ENCODE results near the gene CNTNAP5. TPM values are rescaled to one million over a fixed set of nuclear protein-coding genes. Genes with fewer than 3 reads are reported as not detected.

Gene CNTNAP5
- total and polyA plus RNA-seq, 4 donors, result 16.7 to 63.2 (median 39.1) TPM

GRCh38 chr2:124088616-124089015 lies 63.5 kb downstream of the CNTNAP5 start:
- Histone ChIP-seq H3K27ac (ENCODE audit: low read depth, low read length) (no peak overlapping the region), H3K4me3 (ENCODE audit: low read depth, low read length) (no peak overlapping the region), H3K27me3 (ENCODE audit: control insufficient read depth, insufficient read depth, low read length) (no peaks in the 10 kb centered on the region), H3K4me1 (ENCODE audit: control insufficient read depth, insufficient read depth, low read length) (no peaks in the 10 kb centered on the region), H3K9me3 (ENCODE audit: control insufficient read depth, insufficient read depth, low read length) (peaks cover 7% of the 10 kb centered on the region), H3K36me3 (ENCODE audit: control insufficient read depth, insufficient read depth, low read length) (no peaks in the 10 kb centered on the region)
- no peak for DNase-seq (ENCODE audit: low read depth in 4 of 6, low spot score in 6 of 6)
- no CpG with 5 or more reads among the region's 2 CpGs for WGBS (ENCODE audit: insufficient coverage)

DNA sequence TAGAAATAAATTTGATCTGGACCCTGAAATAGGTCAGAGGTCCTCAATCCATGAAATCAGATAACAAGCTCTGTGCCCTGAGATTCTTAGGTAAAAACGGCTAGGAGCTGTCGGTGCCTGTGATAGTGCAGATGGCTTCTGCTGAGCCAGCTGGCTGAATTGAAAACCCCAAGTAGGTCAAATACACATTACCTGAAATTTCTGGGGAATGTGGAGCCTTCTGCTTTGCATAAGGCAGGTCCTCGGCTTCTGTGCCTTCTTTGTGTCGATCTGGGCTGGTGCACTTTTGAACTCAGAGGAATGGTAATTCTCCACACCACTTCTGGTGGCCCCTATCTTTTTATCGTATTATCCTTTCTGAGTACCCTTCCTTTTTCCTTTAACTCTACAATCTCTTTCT lies 66.6 kb downstream of the CNTNAP5 start:
- Histone ChIP-seq H3K9me3 (ENCODE audit: control insufficient read depth, insufficient read depth, low read length) (peaks cover 7% of the 10 kb centered on the region), H3K36me3 (ENCODE audit: control insufficient read depth, insufficient read depth, low read length) (no peaks in the 10 kb centered on the region), H3K4me1 (ENCODE audit: control insufficient read depth, insufficient read depth, low read length) (no peaks in the 10 kb centered on the region), H3K27ac (ENCODE audit: low read depth, low read length) (no peak overlapping the region), H3K27me3 (ENCODE audit: control insufficient read depth, insufficient read depth, low read length) (no peaks in the 10 kb centered on the region), H3K4me3 (ENCODE audit: low read depth, low read length) (no peak overlapping the region)
- WGBS (ENCODE audit: insufficient coverage), result 74% methylated on average over 4 of the region's 5 CpGs
- DNase-seq (ENCODE audit: low read depth in 4 of 6, low spot score in 6 of 6), result no peak

- no CpG with 5 or more reads among the region's 2 CpGs for WGBS (ENCODE audit: insufficient coverage)
- H3K27ac ChIP-seq (ENCODE audit: low read depth, low read length), result no peak overlapping the region
- H3K36me3 ChIP-seq (ENCODE audit: control insufficient read depth, insufficient read depth, low read length), result no peaks in the 10 kb centered on the region
- peaks cover 2% of the 10 kb centered on the region for H3K9me3 ChIP-seq (ENCODE audit: control insufficient read depth, insufficient read depth, low read length)
- H3K4me3 ChIP-seq (ENCODE audit: low read depth, low read length), result no peak overlapping the region
- H3K4me1 ChIP-seq (ENCODE audit: control insufficient read depth, insufficient read depth, low read length), result no peaks in the 10 kb centered on the region
- no peaks in the 10 kb centered on the region for H3K27me3 ChIP-seq (ENCODE audit: control insufficient read depth, insufficient read depth, low read length)
- DNase-seq (ENCODE audit: low read depth in 4 of 6, low spot score in 6 of 6), result no peak
Observed at GRCh38 chr2:124092651-124093050, 67.6 kb downstream of the CNTNAP5 start.

DNA sequence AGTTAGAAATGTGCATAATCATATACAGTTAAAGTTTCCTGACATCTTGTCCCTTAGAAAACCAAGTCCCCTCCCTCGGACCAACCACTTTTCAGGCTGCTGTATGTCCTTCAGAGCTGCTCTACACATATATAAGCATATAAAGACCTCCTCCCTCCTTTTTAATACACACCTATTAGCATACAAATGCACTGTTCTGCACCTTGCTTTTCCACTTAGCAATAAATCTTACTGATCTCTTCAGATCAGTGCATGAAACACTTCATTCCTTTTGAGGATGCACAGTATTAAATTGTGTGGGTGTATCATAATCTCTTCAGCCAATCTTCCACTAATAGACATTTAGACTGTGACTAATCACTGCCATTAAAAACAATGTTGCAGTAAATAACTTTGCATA lies 79.8 kb downstream of the CNTNAP5 start:
- H3K27me3 ChIP-seq (ENCODE audit: control insufficient read depth, insufficient read depth, low read length), result no peaks in the 10 kb centered on the region
- H3K36me3 ChIP-seq (ENCODE audit: control insufficient read depth, insufficient read depth, low read length), result no peaks in the 10 kb centered on the region
- H3K4me3 ChIP-seq (ENCODE audit: low read depth, low read length), result no peak overlapping the region
- H3K27ac ChIP-seq (ENCODE audit: low read depth, low read length), result no peak overlapping the region
- 100% methylated on average over 1 of the region's 1 CpG for WGBS (ENCODE audit: insufficient coverage)
- H3K4me1 ChIP-seq (ENCODE audit: control insufficient read depth, insufficient read depth, low read length), result peaks cover 3% of the 10 kb centered on the region
- DNase-seq (ENCODE audit: low read depth in 4 of 6, low spot score in 6 of 6), result peak in 1 of 6 donors; percentile 47
- no peaks in the 10 kb centered on the region for H3K9me3 ChIP-seq (ENCODE audit: control insufficient read depth, insufficient read depth, low read length)

DNA sequence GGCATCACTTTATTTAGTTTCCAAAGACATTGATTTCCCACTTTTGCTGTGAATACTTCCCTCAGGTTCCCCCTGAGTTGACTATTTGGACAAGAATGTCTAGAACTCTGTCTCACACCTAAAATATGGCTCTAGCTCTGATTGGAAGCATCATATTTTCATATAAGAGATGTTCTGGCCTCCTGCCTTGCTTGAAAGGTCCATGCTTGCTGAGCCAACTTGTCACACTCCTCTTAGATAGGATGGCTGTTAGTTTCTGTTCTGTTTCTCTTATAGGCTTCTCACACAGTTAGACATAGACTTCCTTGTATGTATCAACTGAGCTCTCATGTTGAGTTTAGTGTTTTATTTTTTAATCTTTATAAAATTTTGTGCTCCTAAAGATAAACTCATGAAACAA lies 87.1 kb downstream of the CNTNAP5 start:
- Histone ChIP-seq H3K36me3 (ENCODE audit: control insufficient read depth, insufficient read depth, low read length) (no peaks in the 10 kb centered on the region), H3K27ac (ENCODE audit: low read depth, low read length) (no peak overlapping the region), H3K9me3 (ENCODE audit: control insufficient read depth, insufficient read depth, low read length) (no peaks in the 10 kb centered on the region), H3K4me3 (ENCODE audit: low read depth, low read length) (no peak overlapping the region), H3K27me3 (ENCODE audit: control insufficient read depth, insufficient read depth, low read length) (no peaks in the 10 kb centered on the region), H3K4me1 (ENCODE audit: control insufficient read depth, insufficient read depth, low read length) (peaks cover 3% of the 10 kb centered on the region)
- DNase-seq (ENCODE audit: low read depth in 4 of 6, low spot score in 6 of 6), result peak in 1 of 6 donors; percentile 16

DNA sequence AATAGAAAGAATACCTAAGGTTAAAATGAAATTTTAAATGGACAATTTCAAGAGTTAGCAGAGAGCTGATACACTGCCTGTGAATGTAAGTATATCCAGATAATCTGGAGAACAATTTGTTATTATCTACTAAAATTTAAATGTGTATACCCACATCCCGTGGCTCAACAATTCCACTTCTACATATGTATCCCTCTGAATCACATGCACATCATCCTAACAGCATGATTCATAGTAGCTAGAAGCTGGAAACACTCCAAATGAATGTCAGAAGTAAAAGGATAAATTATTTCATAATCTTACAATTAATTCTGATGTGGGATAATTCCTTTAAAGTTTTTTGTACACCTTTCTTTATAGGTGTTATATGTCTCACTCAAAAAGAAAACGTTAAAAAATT lies 87.9 kb downstream of the CNTNAP5 start:
- no peaks in the 10 kb centered on the region for H3K9me3 ChIP-seq (ENCODE audit: control insufficient read depth, insufficient read depth, low read length)
- H3K4me1 ChIP-seq (ENCODE audit: control insufficient read depth, insufficient read depth, low read length), result peaks cover 3% of the 10 kb centered on the region
- no CpG with 5 or more reads among the region's 2 CpGs for WGBS (ENCODE audit: insufficient coverage)
- H3K27me3 ChIP-seq (ENCODE audit: control insufficient read depth, insufficient read depth, low read length), result no peaks in the 10 kb centered on the region
- H3K27ac ChIP-seq (ENCODE audit: low read depth, low read length), result no peak overlapping the region
- no peaks in the 10 kb centered on the region for H3K36me3 ChIP-seq (ENCODE audit: control insufficient read depth, insufficient read depth, low read length)
- DNase-seq (ENCODE audit: low read depth in 4 of 6, low spot score in 6 of 6), result no peak
- no peak overlapping the region for H3K4me3 ChIP-seq (ENCODE audit: low read depth, low read length)

DNA sequence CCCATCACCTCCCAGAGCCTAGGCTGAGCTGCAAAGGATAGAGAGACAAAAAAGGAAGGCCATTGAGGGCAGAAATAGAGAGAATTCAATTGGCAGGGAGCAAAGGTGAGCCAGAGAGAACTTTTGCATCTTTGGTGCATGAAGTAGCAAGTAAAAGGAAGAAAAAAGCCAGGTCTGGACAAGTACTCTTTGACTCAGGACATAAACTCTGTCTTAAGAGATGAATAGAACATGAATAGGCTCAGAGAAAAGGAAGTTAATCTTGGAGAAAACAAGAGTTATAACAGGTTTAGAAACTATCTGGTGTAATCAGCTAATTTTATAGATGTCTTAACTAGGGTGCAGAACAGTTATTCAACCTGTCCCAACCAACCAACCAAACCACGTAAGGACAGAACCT lies 95.2 kb downstream of the CNTNAP5 start:
- Histone ChIP-seq H3K9me3 (ENCODE audit: control insufficient read depth, insufficient read depth, low read length) (no peaks in the 10 kb centered on the region), H3K36me3 (ENCODE audit: control insufficient read depth, insufficient read depth, low read length) (no peaks in the 10 kb centered on the region), H3K27me3 (ENCODE audit: control insufficient read depth, insufficient read depth, low read length) (no peaks in the 10 kb centered on the region), H3K4me1 (ENCODE audit: control insufficient read depth, insufficient read depth, low read length) (no peaks in the 10 kb centered on the region), H3K27ac (ENCODE audit: low read depth, low read length) (no peak overlapping the region), H3K4me3 (ENCODE audit: low read depth, low read length) (no peak overlapping the region)
- DNase-seq (ENCODE audit: low read depth in 4 of 6, low spot score in 6 of 6), result no peak
- WGBS (ENCODE audit: insufficient coverage), result no CpG with 5 or more reads among the region's 1 CpG

- 100% methylated on average over 1 of the region's 5 CpGs for WGBS (ENCODE audit: insufficient coverage)
- Histone ChIP-seq H3K27ac (ENCODE audit: low read depth, low read length) (no peak overlapping the region), H3K4me3 (ENCODE audit: low read depth, low read length) (no peak overlapping the region), H3K9me3 (ENCODE audit: control insufficient read depth, insufficient read depth, low read length) (no peaks in the 10 kb centered on the region), H3K4me1 (ENCODE audit: control insufficient read depth, insufficient read depth, low read length) (no peaks in the 10 kb centered on the region), H3K27me3 (ENCODE audit: control insufficient read depth, insufficient read depth, low read length) (no peaks in the 10 kb centered on the region), H3K36me3 (ENCODE audit: control insufficient read depth, insufficient read depth, low read length) (no peaks in the 10 kb centered on the region)
- no peak for DNase-seq (ENCODE audit: low read depth in 4 of 6, low spot score in 6 of 6)
Observed at GRCh38 chr2:124121106-124121505, 96.0 kb downstream of the CNTNAP5 start.

DNA sequence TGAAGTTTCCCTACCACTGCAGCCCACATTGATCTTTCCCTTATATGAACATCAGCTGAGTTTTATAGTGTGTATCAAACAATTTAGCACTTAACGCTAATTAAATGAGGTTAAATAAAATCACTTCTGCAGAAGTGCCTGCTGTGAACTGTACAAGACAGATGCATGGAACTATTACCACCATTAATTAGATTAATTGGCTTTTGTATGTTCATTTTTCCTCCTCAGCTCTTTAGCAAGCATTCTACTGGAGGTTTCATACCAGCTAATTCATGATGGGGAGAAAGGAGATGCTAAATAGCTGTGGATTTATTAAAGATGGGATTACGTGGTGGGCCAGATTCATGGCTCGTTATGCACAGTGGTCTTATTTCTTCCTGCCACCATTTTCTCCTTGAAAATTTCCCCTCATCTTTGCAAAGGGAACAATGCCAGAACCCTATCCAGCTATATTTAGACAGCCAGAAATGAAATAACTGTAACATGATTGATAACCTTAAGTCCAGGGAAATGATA lies 96.7 kb downstream of the CNTNAP5 start:
- Histone ChIP-seq H3K27me3 (ENCODE audit: control insufficient read depth, insufficient read depth, low read length) (no peaks in the 10 kb centered on the region), H3K27ac (ENCODE audit: low read depth, low read length) (no peak overlapping the region), H3K36me3 (ENCODE audit: control insufficient read depth, insufficient read depth, low read length) (no peaks in the 10 kb centered on the region), H3K4me3 (ENCODE audit: low read depth, low read length) (no peak overlapping the region), H3K9me3 (ENCODE audit: control insufficient read depth, insufficient read depth, low read length) (no peaks in the 10 kb centered on the region), H3K4me1 (ENCODE audit: control insufficient read depth, insufficient read depth, low read length) (no peaks in the 10 kb centered on the region)
- DNase-seq (ENCODE audit: low read depth in 4 of 6, low spot score in 6 of 6), result no peak
- WGBS (ENCODE audit: insufficient coverage), result no CpG with 5 or more reads among the region's 3 CpGs

DNA sequence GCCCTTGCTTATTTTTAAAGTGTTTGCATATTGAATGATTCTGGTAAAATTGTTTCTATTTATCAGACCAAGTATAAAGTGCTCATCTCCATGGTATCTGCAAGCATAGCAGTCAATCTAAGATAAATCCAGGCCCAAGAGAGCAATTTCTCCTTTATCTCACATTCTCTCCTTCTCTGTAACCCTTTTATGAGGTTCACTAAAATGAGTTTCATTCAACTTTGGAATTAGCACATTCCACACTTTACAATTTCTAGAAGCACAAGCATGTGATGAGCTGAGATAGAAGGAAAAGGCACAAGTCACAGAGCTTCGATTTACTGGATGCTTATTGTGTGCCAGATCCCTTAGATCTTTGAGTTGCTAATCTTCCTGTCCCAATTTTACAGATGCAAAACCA lies 97.3 kb downstream of the CNTNAP5 start:
- Histone ChIP-seq H3K4me3 (ENCODE audit: low read depth, low read length) (no peak overlapping the region), H3K4me1 (ENCODE audit: control insufficient read depth, insufficient read depth, low read length) (no peaks in the 10 kb centered on the region), H3K9me3 (ENCODE audit: control insufficient read depth, insufficient read depth, low read length) (no peaks in the 10 kb centered on the region), H3K27ac (ENCODE audit: low read depth, low read length) (no peak overlapping the region), H3K36me3 (ENCODE audit: control insufficient read depth, insufficient read depth, low read length) (no peaks in the 10 kb centered on the region), H3K27me3 (ENCODE audit: control insufficient read depth, insufficient read depth, low read length) (no peaks in the 10 kb centered on the region)
- peak in 1 of 6 donors; percentile 58 for DNase-seq (ENCODE audit: low read depth in 4 of 6, low spot score in 6 of 6)
- no CpG with 5 or more reads among the region's 1 CpG for WGBS (ENCODE audit: insufficient coverage)
